Muscle of arm (tissue), 12 donors: ENCODE measurements around the gene GMDS. TPM values are rescaled to one million over a fixed set of nuclear protein-coding genes. Genes with fewer than 3 reads are reported as not detected.

Experiments
- DNase-seq: peaks from one replicate; pipeline ENCODE4 v3.0.0-alpha.2; 2013
- polyA plus RNA-seq, 12 donors: library from polyadenylated mRNA; unstranded; fragments of 120-200 nt; gene quantifications; one replicate each; pipeline ENCODE4 v1.2.1, GENCODE V29; 2013; ENCODE audit not compliant: insufficient read length in 12 of 12

Gene GMDS
- polyA plus RNA-seq, 12 donors = 8.6 to 22.6 (median 10.5) TPM; not detected in 1

DNA sequence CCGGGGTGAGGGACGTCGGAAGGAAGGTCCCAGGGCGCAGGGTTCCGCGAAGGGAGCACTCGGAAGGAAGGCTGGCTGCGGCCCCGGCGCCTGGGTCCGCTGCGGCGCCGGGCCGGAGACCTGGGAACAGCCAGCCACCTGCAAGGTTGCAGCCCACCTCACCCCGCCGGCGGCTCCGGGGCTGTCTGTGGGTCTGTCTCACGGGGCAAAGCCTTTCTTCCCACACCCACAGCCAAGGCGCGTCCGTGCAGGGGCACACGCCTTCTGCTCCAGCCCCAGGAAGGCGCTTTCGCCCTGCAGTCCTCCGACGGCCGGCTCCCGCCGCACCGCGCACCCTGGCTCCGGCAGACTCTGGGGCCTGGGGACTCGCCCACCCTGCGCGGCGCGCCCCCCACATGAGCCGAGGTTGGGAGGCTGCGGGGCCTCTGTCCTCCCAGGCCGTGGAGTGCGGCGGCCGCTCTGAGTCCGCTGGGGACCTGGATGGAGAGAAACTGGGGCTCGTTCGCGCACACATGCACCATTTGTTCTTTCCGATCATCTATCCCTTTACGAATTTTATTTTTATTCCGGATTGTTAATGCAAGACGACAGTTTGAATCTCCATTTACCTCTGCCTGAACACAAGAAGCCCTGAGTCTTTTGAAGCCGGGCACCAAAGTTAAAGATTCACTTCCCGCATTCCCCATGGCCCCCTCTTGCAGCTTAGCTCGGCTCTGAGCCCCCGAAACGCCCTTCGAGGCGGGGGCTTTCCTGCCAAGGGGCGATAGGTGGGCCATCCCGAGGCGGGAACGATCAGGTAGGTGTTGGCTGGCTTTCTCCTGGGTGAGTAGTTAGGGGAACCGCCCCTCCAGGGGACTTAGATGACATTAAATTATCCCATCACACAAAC lies 640.2 kb downstream of the GMDS start:
- DNase-seq = no peak

DNA sequence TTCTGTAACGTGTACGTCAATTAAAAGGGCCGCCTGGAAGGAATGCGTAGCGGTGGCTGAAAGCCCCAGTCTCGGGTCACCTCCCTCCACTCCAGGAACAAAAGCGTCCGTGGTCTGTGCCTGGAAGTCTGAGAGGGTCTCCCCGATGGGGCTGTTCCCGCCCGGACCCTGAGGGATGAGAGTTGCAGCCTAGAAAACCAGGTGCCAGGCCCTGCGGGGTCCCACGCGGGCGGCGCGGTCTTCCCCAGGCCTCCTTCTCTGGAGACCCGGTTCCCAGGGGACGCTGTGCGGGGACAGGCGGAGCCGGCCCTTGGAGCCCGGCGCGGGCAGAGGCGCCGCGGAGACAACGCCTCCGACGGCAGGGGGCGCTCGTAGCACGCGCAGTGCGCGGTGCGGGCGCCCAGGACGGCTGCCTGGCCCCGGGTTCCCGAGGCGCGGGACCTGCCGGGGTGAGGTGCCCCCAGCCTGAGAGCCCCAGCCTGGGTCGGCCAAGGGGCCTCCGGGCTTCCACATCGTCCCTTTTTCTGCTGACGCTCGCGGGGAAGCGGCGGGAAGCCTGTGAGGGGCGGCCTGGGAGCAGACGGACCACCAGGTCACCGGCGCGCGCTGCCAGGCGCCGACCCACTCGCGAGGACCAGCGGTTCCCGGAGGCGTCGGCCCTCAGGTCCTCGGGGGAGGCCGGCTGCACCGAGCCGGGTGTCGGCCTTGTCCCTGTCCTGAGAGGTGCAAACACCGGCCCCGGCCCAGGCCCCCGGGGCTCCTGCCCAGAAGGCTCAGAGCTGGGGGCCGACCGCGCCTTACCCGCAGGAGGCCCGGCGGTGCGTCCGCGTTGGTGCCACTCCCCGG lies 641.0 kb downstream of the GMDS start:
- DNase-seq = no peak

DNA sequence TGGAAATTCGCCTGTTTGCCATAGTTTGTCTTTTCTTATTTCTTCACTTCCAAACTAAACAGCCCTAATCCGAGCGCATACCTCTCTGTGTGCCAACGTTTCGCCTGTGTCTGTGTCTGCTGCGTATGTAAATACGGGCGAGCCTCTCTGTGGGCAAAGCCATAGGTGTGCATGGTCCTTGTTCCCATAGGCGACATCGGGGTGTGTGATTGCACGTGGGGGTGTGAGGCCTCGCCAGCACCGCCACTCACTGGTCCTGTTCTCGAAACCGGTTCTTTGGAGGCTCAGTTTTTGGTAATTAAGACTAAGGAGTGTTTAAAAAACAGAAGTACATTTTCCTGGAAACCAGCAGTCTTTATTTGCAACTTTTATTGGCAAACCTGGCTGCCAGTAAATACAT lies 641.7 kb downstream of the GMDS start:
- no peak for DNase-seq

DNA sequence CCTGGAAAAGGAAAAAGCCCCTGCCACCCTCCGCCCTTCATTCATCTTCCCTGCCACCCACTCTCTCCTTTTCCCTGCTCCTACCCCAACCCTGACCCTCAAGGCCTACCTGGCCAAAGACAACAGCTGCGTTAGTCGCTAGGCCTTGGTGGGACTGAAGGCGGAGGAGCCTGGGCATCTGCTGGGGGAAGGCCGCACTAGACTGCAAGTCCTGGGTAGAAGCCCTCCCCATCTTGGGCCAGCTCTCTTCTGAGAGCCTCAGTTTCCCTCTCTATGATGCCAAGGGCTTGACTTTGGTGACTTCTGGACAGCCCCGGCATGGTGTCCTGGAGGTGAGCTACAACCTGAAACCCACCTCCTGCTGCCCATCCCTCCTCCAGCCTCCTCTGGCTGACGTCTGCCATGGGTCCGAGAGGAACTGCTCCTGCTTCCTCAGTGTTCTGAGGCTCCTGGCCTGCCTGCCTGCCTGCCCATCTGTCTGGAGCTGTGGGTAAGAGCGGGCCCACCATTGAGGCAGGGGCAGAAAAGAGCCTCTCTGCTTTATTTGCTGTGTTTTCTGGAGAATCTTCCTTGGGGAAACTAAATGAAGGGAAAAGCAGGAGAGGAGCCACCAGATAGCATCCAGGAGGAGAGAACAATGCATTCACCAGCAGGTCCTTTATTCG lies 643.2 kb downstream of the GMDS start:
- DNase-seq = no peak

DNA sequence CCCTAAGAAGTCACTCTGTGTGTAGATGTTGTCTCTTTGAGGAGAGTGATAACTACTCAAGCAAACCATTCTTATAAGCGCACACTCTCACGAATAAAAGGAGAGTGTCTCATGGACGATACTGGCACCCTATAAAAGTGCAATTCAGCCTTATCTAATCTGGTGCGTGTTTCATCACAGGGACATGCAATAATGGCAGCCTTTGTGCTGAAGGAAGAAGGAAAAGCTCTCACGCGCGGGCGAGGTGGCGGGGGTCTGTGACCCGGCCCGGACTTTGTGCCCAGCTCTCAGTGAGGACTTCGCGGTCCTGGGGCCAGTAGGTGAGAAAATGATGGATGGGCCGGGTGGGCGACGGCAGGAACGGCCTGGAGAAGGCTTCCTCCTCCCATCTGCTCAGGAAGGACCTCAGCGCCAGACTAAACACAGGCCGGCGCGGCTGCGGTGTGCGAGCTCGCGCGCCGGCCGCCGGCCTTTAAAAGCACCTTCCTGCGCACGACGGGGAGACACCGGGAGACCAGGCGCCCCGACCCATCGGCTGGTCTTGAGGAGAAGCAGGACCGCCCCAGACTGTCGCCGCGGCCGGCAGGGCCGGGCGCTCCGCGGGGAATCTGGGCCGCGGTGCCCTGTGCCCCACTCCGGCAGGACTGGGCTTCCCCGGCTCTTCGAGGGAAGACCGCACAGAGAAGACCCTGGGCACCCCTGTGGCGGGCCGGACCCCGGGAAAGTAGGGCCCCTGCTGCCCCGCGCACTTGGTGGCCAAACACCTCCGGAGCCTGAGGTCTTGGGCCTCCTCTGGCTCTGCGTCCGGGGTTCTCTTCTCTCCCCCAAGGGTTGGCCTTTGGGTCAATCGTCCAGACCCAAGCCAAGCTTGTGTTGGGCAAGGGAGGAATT lies 644.0 kb downstream of the GMDS start:
- no peak for DNase-seq

DNA sequence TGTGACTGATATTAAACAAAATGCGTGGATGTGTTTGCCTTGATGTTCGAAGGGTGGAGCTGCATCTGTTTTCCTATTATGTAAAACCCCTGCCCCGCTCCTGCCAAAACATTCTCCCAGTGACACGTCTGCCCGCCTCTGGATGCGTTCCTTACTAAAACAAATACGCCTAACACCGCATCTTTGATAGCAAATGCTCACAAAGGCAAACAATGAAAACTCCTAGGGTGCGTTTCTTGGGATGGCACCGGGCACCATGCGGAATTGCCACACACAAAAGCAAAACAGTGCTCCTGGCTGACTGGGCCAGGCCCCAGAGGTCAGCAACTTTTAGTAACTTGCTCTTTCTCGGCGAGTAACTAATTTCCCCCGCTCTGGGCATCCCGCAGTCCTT lies 644.6 kb downstream of the GMDS start:
- DNase-seq = no peak

DNA sequence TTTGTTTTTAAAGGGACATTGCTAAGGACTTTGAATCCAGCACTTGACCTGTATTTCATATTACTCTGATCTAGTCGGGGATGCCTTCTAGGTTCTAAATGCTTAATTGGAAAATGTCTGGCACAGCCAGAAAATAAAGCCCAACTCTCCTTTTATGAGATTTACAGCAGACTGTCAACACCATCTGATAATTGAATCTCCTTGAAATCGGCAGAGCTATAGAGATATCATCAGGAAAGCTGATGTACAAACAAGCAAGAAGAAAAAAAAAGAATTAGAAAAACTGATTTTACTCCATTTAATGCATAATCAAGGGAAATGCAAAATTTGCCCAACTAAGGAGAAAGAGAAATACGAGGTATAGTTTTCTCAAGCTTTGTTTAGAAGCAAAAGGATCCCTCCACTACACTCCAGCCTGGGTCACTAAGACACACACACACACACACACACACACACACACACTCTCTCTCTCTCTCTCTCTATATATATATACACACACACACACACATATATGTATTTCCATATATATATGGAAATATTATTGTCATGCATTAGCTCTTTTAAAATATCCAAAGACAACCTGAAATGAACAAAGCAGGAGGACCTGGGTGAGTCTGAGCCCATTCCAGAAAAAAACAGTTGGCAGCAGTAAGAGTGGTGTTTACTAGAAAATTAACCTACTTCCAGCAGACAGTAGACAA lies 645.2 kb downstream of the GMDS start:
- DNase-seq = no peak

DNA sequence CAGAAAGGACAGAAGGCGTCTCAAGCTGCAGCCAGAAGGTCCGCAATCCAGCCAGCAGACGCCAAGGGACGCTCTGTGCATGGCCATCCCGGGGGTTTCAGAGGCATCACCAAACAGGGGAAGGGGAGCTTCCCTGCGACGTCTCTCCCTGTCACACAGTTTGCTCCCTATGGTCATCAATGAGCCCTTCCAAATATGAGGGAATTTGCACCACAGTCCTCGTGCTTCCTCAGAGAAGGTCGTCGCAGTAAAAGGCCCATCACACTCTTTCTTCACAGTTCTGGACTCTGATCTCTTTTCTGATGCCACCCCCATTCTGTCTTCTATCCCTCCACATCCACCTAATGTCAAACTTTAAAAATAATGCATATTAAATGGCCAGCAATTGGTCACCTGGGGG lies 645.9 kb downstream of the GMDS start:
- no peak for DNase-seq

DNA sequence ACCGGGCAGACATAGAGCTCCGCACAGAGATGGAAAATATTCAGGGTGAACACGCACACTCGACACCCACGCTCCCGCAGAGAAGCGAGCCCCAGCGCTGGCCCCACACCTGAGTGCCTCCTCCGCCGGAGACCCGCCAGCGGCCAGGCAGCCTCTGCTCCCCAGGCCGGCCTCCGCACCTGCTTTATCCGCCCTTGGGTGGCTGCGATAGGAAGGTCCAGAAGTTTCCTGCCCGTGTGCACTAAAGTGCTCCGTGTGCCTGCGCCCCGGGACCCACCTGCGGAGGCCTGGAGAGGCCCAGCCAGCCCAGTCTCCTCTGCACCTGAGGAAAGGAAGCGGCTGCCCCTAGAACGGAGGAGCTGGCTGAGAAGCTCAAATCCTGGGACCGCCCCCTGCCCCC lies 646.5 kb downstream of the GMDS start:
- no peak for DNase-seq

DNA sequence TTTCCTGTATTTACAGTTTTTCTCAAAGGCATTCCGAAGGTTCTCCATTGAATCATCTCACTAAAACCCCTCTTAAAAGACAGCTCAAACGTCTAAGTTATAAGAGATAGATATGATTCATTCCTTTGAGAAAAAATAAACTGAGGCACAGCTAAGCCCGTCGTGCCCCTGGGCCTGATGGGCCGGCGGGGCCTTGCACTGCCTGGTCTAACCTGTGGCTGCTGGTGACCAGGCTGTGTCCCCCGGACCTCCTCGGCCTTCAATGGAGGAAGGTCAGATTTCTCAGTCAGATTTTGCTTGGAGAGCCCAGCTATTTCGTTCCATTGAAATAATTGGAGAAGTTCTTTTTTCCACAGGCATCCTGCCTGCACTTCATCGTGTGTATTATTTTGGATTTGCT lies 647.0 kb downstream of the GMDS start:
- no peak for DNase-seq

DNA sequence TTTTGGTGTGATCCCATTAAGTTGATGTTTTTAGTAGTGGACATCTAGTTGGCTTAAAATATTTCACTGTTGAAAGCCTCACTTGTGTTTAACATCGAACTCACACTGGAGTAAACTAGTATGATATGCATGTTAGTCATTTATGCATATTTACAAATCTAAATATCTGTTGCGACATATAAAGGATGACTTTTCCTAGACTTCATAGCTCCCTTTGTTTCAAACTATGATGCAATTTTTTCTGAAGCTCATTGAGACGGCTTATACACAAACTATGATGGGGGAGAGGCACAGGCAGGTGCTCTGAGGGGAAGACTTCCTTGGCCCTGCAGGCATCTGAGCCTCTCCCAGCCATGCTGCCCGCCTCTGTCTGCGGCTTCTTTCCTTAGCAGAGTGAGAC lies 647.5 kb downstream of the GMDS start:
- no peak for DNase-seq

DNA sequence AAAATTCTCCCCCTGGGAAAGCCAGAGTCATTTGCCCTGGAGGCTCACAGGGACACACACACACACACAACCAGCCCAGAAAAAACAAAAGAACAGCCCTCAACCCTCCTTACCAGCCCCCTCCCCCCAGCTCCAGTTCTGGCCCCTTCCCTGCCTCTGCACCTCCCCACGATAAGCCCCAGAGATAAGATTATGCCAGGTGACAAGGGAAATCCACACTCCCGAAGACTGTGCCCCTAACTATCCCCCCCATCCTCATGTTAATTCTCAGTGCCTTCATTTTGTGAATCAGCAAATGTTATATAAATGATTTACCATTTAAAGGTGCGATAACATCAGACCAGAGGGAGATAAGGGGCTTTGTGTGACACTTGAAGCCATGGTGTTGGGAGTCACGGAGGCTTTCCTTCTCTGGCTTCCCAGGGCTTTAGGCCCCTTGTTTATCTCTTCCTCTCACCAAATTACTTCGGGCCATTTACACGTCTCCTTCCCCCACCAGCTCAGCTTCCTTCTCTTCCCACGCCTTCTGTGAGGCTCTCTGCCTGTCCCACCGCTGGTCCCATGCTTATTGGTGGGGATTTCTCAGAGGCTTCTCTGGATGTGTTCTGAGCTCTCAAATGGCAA lies 648.2 kb downstream of the GMDS start:
- DNase-seq = no peak

DNA sequence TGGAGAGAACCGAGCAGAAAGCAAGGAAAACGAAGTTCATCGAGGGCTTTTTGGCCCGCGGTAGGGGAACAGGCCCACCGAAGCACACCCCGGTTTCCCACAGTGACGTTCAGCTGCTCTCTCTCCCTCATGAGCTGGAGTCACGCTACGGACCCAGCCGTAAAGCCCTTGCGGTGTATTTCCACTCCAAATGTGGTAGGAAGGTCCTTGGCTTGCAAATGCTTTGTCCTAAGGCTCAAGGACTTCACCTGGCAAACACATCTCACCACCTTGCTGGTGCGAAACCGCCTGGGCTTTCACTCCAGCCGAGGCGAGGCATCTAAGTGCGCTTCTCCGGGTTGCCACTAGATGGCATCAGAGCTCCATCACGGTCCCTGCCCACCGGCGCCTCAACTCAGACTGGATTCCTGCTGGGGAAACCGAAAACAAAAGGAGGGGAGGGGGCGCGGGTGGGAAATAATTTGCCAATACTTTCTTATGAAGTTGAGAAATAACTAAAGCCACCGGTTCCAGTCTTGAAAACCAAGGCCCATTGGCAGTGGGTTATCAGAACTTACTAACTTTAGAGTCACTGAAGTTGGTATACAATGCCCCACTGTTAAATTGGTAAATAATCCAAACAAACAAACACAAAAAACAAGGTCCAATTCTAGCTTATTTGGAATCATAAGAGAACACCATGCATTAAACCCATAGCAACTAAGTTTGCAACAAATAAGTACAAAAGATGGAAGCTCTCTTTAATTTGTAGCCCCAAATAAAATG lies 649.1 kb downstream of the GMDS start:
- DNase-seq = no peak

DNA sequence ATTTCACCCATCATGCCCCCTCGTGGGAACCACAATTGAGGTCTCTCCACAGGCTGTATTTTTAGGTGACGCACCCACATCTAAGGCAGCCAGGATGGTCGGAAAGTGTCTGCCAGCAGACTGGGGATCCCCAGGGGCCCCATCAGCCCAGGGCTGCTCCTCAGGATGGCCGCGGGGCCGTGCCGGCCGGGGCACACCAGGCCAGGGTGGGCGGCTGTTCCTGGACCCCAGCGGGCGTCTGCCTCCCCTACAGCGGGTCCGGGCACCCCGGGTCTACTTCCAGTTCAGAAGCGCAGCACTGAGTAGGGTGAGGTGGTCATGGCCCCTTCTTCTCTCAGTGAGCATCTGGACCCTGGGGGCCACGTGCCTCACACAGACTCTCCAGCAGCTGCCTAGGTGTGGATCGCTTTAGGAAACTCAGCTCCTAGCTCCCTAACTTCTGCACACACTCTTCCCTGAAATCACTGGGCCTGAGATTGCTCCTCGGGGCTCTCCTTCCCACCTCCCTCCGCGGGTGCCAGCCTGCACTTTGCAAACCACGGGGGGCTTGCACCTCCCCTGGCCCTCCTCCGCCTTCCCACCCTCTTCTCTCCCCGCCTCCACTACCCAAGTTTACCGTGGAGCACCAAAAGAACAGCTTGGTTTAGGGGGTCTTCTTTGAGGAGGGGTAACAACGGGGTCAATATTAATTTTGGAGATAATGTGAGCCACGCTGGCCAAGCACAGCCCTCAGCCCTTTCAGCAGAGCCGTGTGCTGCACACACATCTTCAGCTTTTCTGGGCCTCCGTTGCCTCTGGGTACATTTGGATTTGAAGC lies 649.9 kb downstream of the GMDS start:
- DNase-seq = no peak

DNA sequence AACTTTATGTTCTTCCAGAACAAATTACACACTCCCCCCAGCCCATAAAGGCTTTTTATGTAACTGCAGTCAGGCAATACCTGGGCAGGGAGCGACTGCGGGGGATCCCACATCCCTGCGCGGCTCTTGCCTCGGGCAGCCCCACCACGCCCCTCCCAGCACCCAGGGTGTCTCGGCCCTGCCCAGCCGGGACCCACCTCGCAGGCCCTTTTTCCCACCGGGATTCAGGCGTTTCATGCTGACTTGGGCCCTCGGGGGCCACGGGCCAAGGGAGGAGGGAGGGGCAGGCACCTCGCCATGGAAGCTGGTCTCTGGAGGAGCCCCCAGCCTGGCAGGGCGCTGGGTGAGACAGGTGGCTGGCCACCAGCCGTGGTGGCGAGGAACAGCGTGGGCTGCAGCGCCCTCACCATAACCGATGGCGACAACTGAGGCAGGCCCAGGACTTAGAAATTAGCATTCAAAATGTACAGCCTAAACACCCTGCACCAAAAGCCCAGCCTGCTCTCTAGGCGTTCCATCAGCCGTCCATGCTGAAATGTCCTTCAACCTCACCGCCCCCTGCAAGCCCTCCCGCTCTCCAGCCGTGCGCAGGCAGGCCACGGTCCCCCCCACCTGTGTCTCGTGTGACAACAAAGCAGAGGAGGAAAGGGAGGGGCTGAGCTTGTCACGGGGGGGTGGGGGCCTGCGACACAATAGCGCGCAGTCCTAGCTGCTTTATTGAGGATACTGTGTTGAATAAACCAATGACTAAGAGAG lies 650.8 kb downstream of the GMDS start:
- no peak for DNase-seq

DNA sequence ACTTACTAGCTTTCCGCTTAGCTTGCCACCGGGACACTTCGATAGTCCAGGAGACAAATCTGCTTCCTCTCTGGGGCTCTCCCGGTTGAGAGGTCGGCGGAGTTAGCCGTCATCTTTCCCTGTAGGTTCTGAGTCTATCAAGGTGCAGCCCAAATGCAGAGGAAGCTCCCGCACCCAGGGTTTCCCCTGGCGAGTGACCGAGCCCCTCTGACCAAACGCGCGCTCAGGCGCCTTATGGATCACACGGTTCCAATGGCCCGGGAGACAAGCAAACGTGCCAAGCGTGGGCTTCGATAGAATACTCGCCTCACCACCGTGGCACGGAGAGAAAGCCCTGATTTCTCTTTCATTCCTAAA lies 651.5 kb downstream of the GMDS start:
- DNase-seq = no peak

DNA sequence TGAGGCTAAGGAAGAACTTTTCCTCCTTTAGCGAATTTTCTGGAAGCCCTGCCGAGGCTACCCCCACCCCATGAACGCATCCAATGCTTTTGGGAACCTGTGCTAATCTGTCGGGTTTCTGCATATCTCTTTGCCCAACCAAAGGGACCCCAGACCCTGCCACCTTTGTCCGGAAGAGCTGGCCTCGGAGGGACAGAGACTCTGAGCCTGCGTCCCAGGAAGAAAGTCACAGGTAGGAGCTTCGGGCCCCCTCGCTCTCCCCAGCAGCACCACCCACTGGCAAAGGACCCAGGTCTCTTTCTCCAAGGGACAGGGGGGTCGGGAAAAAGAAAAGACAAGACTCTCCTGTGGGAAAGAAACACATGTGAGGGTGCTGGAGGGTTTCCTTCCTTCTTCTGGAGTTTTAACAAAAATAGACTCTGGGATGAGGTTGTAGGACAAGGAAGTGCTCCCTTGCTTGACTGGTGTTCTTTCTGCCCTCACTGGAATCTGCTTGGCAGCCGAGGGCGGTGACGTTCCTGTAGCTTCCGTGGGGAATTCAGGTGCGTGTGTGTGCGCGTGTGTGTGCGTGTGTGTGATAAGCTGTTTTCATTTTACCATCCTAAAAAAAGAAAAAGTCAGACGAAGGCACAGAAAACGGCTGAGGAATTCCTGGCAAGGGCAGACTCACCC lies 652.0 kb downstream of the GMDS start:
- DNase-seq = no peak
